Kidney (tissue), 14 donors: ENCODE results near the gene CHPF2. TPM values are rescaled to one million over a fixed set of nuclear protein-coding genes. Genes with fewer than 3 reads are reported as not detected.

Experiments
- DNase-seq, 5 donors: peaks; one replicate each; pipeline ENCODE4 v3.0.0-alpha.2; 2013 to 2020
- FAIRE-seq: peaks from 2 replicates; lab custom pipeline; 2012; peaks lifted over from hg19 to GRCh38; lab: Jason Lieb, UNC
- H3K27ac ChIP-seq, 2 donors: one replicate each; pipeline ENCODE4 v1.7.0; 2013; ENCODE audit warnings: low read depth in 2 of 2, low read length in 2 of 2, inconsistent platforms in 1 of 2
- H3K27me3 ChIP-seq: one replicate; pipeline ENCODE4 v1.7.1; 2013; ENCODE audit warnings: low read length, inconsistent platforms; ENCODE audit not compliant: control insufficient read depth, insufficient read depth
- H3K36me3 ChIP-seq, 3 donors: one replicate each; pipeline versions ENCODE4 v1.7.0 to v1.7.1; 2013; ENCODE audit warnings: low read length in 3 of 3, control low read depth in 1 of 3, inconsistent platforms in 1 of 3; ENCODE audit not compliant: insufficient read depth in 3 of 3, control insufficient read depth in 2 of 3
- H3K4me1 ChIP-seq, 3 donors: one replicate each; pipeline versions ENCODE4 v1.7.0 to v1.7.1; 2013; ENCODE audit warnings: low read length in 3 of 3, inconsistent platforms in 1 of 3, low read depth in 1 of 3; ENCODE audit not compliant: control insufficient read depth in 2 of 3, insufficient read depth in 2 of 3
- H3K4me3 ChIP-seq, 3 donors: one replicate each; pipeline versions ENCODE4 v1.7.0 to v1.8.1; 2013; ENCODE audit warnings: low read length in 3 of 3, control low read depth in 1 of 3, inconsistent platforms in 1 of 3
- H3K9ac ChIP-seq, 3 donors: one replicate each; pipeline versions ENCODE4 v1.7.0 to v1.7.1; 2013; ENCODE audit warnings: low read length in 3 of 3, control low read depth in 1 of 3, inconsistent platforms in 1 of 3
- H3K9me3 ChIP-seq, 3 donors: one replicate each; pipeline versions ENCODE4 v1.7.0 to v1.7.1; 2013; ENCODE audit warnings: low read length in 3 of 3, control low read depth in 1 of 3, inconsistent platforms in 1 of 3; ENCODE audit not compliant: control insufficient read depth in 2 of 3, insufficient read depth in 1 of 3
- intact Hi-C: fragments of 100-400 bp; cut with DNase I; formaldehyde crosslinking; loops from one replicate; pipeline ENCODE4 v1.11.1; 2022
- polyA plus RNA-seq: library from polyadenylated mRNA; stranded (reverse); fragments of 350-450 nt; fragmentation: Illumina TruSeq; extraction: RNeasy Lipid Tissue Mini Kit (QIAGEN cat#74804); gene quantifications from one replicate; pipeline ENCODE4 v1.2.3, GENCODE V29; 2014; ENCODE audit warnings: low read depth, low replicate concordance; ENCODE audit not compliant: insufficient read depth
- total RNA-seq: library from RNA; stranded (reverse); fragmentation: NEBNext Ultra II Directional; extraction: Animal tissue kit (Norgen Biotek cat#: 25700); gene quantifications from one replicate; pipeline ENCODE4 v1.2.1, GENCODE V29; 2021
- TF ChIP-seq, protein P1 (sequence below): IDR thresholded peaks from 3 replicates; pipeline ENCODE4 v1.5.1; 2012; ENCODE audit warnings: mild to moderate bottlenecking, moderate library complexity, borderline replicate concordance; ENCODE audit not compliant: insufficient read depth; ENCODE audit errors: extremely low read depth
- donor health status: control.
- donor health status: control.
- donor health status: control.
- donor health status: control.
- donor health status: control.
- donor health status: DM: yes; HTN: yes; CAD: no.
- donor health status: Normal renal cell carcinoma (clear cell type).

The CHPF2 gene
- total and polyA plus RNA-seq, 2 donors from 2014 or later = 15.6 to 45.2 TPM

- TF ChIP-seq, protein P1, sequence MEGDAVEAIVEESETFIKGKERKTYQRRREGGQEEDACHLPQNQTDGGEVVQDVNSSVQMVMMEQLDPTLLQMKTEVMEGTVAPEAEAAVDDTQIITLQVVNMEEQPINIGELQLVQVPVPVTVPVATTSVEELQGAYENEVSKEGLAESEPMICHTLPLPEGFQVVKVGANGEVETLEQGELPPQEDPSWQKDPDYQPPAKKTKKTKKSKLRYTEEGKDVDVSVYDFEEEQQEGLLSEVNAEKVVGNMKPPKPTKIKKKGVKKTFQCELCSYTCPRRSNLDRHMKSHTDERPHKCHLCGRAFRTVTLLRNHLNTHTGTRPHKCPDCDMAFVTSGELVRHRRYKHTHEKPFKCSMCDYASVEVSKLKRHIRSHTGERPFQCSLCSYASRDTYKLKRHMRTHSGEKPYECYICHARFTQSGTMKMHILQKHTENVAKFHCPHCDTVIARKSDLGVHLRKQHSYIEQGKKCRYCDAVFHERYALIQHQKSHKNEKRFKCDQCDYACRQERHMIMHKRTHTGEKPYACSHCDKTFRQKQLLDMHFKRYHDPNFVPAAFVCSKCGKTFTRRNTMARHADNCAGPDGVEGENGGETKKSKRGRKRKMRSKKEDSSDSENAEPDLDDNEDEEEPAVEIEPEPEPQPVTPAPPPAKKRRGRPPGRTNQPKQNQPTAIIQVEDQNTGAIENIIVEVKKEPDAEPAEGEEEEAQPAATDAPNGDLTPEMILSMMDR = no peak
- H3K4me1 ChIP-seq = peaks cover 10 to 60% (median 25%) of the 10 kb centered on the region in 3 donors
Observed at GRCh38 chr7:151247611-151248345, 15.5 kb downstream of the CHPF2 start.

GRCh38 chr7:151248346-151249033, 16.2 kb downstream of the CHPF2 start, which contains the start of gene SMARCD3:
Gene SMARCD3 (minus strand): TSS chr7:151248694. CDS start chr7:151248562, 132 bp downstream.
- H3K4me1 ChIP-seq = peaks cover 10 to 59% (median 25%) of the 10 kb centered on the region in 3 donors
- DNase-seq = peak; percentile 80 to 89 (median 87)
- peak within 1 kb of the TSS; percentile 89 to 93 for H3K27ac ChIP-seq
- peak within 1 kb of the TSS; percentile 18 to 71 (median 55) for H3K9ac ChIP-seq
- H3K27me3 ChIP-seq = no peaks in the 10 kb centered on the region
- FAIRE-seq = no peak
- intact Hi-C loops = loop anchor here (10.0 kb wide), 1 partner anchor 56 kb away; no protein-coding TSS in a partner anchor
- H3K9me3 ChIP-seq = no peaks in the 10 kb centered on the region
- TF ChIP-seq, protein P1 = no peak
- H3K4me3 ChIP-seq = peak within 1 kb of the TSS; percentile 58 to 65 (median 62)
- H3K36me3 ChIP-seq = no peaks in the 10 kb centered on the region

More at GRCh38 chr7:151247611-151248345, 15.5 kb downstream of the CHPF2 start:
- intact Hi-C loops = loop anchor here (10.0 kb wide), 1 partner anchor 57 kb away; no protein-coding TSS in a partner anchor
- Histone ChIP-seq H3K9me3 (no peaks in the 10 kb centered on the region), H3K27ac (peak overlapping the region; percentile 83 to 93), H3K27me3 (no peaks in the 10 kb centered on the region), H3K36me3 (no peaks in the 10 kb centered on the region), H3K4me3 (peak overlapping the region; percentile 58 to 65 (median 62)), H3K9ac (peak overlapping the region; percentile 18 to 41 (median 37))
- DNase-seq (peak; percentile 48 to 85 (median 59)), FAIRE-seq (no peak)

DNA sequence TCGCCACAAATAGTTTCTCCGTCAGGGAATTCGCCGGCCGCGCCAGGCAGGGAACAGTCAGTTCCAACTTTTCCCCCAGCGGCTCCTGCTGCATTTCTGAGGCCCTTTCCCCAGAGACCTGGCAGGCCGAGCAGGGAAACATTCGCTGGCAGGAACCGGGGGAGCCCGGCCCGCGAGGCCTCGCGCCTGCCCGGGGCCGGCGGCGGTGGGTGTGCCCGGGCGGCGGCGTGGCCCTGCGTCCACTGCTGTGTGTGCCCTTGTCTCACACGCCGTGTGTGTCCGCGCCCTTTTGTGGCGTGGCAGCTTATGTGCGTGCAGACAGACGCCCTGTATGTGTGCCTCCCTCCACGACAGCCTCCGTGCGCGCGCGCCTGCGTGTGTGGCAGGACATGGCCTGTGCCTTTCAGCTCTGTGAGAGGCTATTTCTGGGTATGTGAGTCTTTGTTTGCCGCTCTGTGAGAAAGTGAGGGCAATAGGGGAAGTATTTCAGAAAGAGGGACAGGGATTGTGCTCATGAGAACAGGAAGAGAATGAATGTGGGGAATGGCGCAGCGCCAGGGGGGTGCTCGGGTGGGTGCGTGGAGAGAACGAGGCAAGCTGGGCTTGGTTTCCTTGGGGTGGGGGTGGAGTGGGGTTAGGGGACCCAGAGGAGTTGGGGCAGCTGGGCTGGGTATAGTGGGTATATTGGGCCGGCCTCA, 16.9 kb downstream of the CHPF2 start:
- Histone ChIP-seq H3K9ac (peak overlapping the region in 1 of 3 donors; percentile 71), H3K27me3 (no peaks in the 10 kb centered on the region), H3K36me3 (no peaks in the 10 kb centered on the region), H3K27ac (peak overlapping the region; percentile 61 to 89), H3K9me3 (no peaks in the 10 kb centered on the region), H3K4me1 (peaks cover 10 to 55% (median 25%) of the 10 kb centered on the region in 3 donors), H3K4me3 (peak overlapping the region in 2 of 3 donors; percentile 36 to 56)
- TF ChIP-seq, protein P1 = no peak
- intact Hi-C loops = loop anchor here (10.0 kb wide), 1 partner anchor 56 kb away; no protein-coding TSS in a partner anchor
- DNase-seq (peak in 4 of 5 donors; percentile 56 to 77 (median 60)), FAIRE-seq (no peak)
